ENCODE data around the gene PTBP3.

PTBP3 gene

DNA sequence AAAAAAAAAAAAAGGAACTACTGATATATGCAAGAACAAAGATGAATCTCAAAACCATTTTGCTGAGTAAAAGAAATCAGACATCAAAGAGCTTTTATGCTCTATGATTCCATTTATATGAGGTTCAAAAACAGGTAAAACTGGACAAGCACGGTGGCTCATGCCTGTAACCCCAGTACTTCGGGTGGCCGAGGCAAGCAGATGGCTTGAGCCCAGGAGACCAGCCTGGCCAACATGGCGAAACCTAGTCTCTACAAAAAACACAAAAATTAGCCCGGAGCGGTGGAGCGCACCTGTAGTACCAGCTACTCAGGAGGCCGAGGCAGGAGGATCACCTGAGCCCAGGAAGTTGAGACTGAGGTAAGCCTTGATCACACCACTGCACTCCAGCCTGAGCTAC is 7.8 kb downstream of the PTBP3 start:
- Histone ChIP-seq H3K9ac (ENCODE audit: low read length) (no peak overlapping the region), H3K4me2 (ENCODE audit: low read length, poor library complexity, severe bottlenecking) (no peak overlapping the region), H3K4me1 (ENCODE audit: control insufficient read depth, insufficient read depth, low read depth, low read length) (peaks cover 12% of the 10 kb centered on the region), H2AFZ (ENCODE audit: low read depth, low read length) (no peak overlapping the region), H3K36me3 (ENCODE audit: control insufficient read depth in 1 of 2, insufficient read depth in 2 of 2, low read depth in 1 of 2, low read length in 2 of 2) (no peaks in the 10 kb centered on the region), H2BK15ac (ENCODE audit: low read depth, poor library complexity, severe bottlenecking) (no peak overlapping the region), H4K8ac (ENCODE audit: low read length) (no peak overlapping the region), H2AK5ac (ENCODE audit: low read length, severe bottlenecking) (no peak overlapping the region), H2BK12ac (ENCODE audit: low read length in 2 of 2) (no peak overlapping the region), H3K79me1 (replicated peaks; ENCODE audit: low read length, poor library complexity, severe bottlenecking) (no peaks in the 10 kb centered on the region), H3K9me3 (ENCODE audit: control insufficient read depth, low read length) (no peaks in the 10 kb centered on the region), H3K4ac (ENCODE audit: low read depth in 1 of 2, low read length in 2 of 2) (no peak overlapping the region), H3K14ac (ENCODE audit: low read length in 2 of 2) (no peak overlapping the region), H2BK120ac (ENCODE audit: low read depth, low read length) (no peak overlapping the region), H3K27ac (ENCODE audit: low read length, poor library complexity, severe bottlenecking) (no peak overlapping the region), H3K4me3 (ENCODE audit: insufficient read depth in 1 of 2, low read depth in 1 of 2, low read length in 2 of 2) (no peak overlapping the region), H3K18ac (ENCODE audit: low read depth in 1 of 2, low read length in 2 of 2) (no peak overlapping the region), H3K23ac (ENCODE audit: low read length in 2 of 2) (no peak overlapping the region), H3K27me3 (ENCODE audit: control insufficient read depth in 1 of 2, insufficient read depth in 1 of 2, low read length in 2 of 2) (no peaks in the 10 kb centered on the region), H2BK5ac (ENCODE audit: low read depth, low read length, poor library complexity, severe bottlenecking) (peak overlapping the region; percentile 14), H4K91ac (ENCODE audit: low read length) (no peak overlapping the region)
- no peak for DNase-seq
- 94% methylated on average over 8 of the region's 8 CpGs for WGBS

DNA sequence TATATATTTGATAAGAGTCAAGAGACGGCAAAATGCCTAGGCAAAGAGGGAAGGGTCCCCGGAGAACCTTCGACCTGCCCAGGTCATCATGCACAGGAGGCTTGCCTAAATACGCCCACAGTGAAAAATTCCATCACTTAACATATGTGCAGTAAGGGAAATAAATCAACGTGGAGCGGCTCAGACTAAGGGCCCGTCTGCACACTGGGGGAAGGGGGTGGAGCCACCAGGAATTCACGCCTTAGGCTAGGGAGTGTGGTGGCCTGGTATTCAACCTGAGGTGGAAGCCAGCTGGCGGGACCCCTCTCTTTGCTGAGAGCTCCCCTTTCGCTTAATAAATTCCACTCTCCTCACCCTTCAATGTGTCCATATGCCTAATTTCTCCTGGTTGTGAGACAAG is 8.3 kb downstream of the PTBP3 start:
- 74% methylated on average over 6 of the region's 10 CpGs for WGBS
- H2BK5ac ChIP-seq (ENCODE audit: low read depth, low read length, poor library complexity, severe bottlenecking): no peak overlapping the region
- no peaks in the 10 kb centered on the region for H3K79me1 ChIP-seq (replicated peaks; ENCODE audit: low read length, poor library complexity, severe bottlenecking)
- no peaks in the 10 kb centered on the region for H3K27me3 ChIP-seq (ENCODE audit: control insufficient read depth in 1 of 2, insufficient read depth in 1 of 2, low read length in 2 of 2)
- H2AFZ ChIP-seq (ENCODE audit: low read depth, low read length): no peak overlapping the region
- H3K9me3 ChIP-seq (ENCODE audit: control insufficient read depth, low read length): no peaks in the 10 kb centered on the region
- no peak overlapping the region for H2AK5ac ChIP-seq (ENCODE audit: low read length, severe bottlenecking)
- no peaks in the 10 kb centered on the region for H3K36me3 ChIP-seq (ENCODE audit: control insufficient read depth in 1 of 2, insufficient read depth in 2 of 2, low read depth in 1 of 2, low read length in 2 of 2)
- no peak for DNase-seq
- H3K4me3 ChIP-seq (ENCODE audit: insufficient read depth in 1 of 2, low read depth in 1 of 2, low read length in 2 of 2): no peak overlapping the region
- H2BK120ac ChIP-seq (ENCODE audit: low read depth, low read length): no peak overlapping the region
- no peak overlapping the region for H2BK12ac ChIP-seq (ENCODE audit: low read length in 2 of 2)
- H3K4me2 ChIP-seq (ENCODE audit: low read length, poor library complexity, severe bottlenecking): no peak overlapping the region
- no peak overlapping the region for H3K27ac ChIP-seq (ENCODE audit: low read length, poor library complexity, severe bottlenecking)
- no peak overlapping the region for H3K23ac ChIP-seq (ENCODE audit: low read length in 2 of 2)
- H3K14ac ChIP-seq (ENCODE audit: low read length in 2 of 2): no peak overlapping the region
- no peak overlapping the region for H2BK15ac ChIP-seq (ENCODE audit: low read depth, poor library complexity, severe bottlenecking)
- no peak overlapping the region for H3K9ac ChIP-seq (ENCODE audit: low read length)
- no peak overlapping the region for H3K4ac ChIP-seq (ENCODE audit: low read depth in 1 of 2, low read length in 2 of 2)
- peaks cover 12% of the 10 kb centered on the region for H3K4me1 ChIP-seq (ENCODE audit: control insufficient read depth, insufficient read depth, low read depth, low read length)
- H3K18ac ChIP-seq (ENCODE audit: low read depth in 1 of 2, low read length in 2 of 2): no peak overlapping the region
- H4K91ac ChIP-seq (ENCODE audit: low read length): no peak overlapping the region
- no peak overlapping the region for H4K8ac ChIP-seq (ENCODE audit: low read length)

DNA sequence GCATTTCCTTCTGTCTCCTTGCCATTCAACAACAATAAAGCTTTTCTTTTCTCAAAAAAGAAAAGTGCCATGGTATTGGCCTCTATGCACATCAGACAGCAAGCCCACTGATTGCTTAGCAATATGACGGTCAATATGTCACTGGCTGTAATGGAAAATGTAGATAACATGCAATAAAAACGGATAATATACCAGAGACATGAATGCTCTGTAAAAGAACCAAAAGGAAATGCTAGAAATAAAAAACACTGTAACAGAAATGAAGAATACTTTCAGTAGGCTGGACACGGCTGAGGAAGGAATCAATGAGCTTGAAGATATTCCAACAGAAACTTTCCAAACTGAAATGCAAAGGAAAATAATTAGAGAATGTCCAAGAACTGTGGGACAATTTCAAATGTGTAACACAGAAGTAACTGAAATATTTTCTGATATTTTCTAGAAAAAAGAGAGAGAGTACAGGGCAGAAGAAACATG is 10.0 kb downstream of the PTBP3 start:
- H3K4me1 ChIP-seq (ENCODE audit: control insufficient read depth, insufficient read depth, low read depth, low read length): peaks cover 12% of the 10 kb centered on the region
- no peak overlapping the region for H2BK12ac ChIP-seq (ENCODE audit: low read length in 2 of 2)
- H3K9ac ChIP-seq (ENCODE audit: low read length): no peak overlapping the region
- no peaks in the 10 kb centered on the region for H3K9me3 ChIP-seq (ENCODE audit: control insufficient read depth, low read length)
- WGBS: 100% methylated on average over 1 of the region's 3 CpGs
- H2AK5ac ChIP-seq (ENCODE audit: low read length, severe bottlenecking): no peak overlapping the region
- no peak for DNase-seq
- H3K4me3 ChIP-seq (ENCODE audit: insufficient read depth in 1 of 2, low read depth in 1 of 2, low read length in 2 of 2): no peak overlapping the region
- no peaks in the 10 kb centered on the region for H3K27me3 ChIP-seq (ENCODE audit: control insufficient read depth in 1 of 2, insufficient read depth in 1 of 2, low read length in 2 of 2)
- H3K4ac ChIP-seq (ENCODE audit: low read depth in 1 of 2, low read length in 2 of 2): no peak overlapping the region
- no peak overlapping the region for H2BK15ac ChIP-seq (ENCODE audit: low read depth, poor library complexity, severe bottlenecking)
- no peak overlapping the region for H3K23ac ChIP-seq (ENCODE audit: low read length in 2 of 2)
- no peaks in the 10 kb centered on the region for H3K36me3 ChIP-seq (ENCODE audit: control insufficient read depth in 1 of 2, insufficient read depth in 2 of 2, low read depth in 1 of 2, low read length in 2 of 2)
- no peak overlapping the region for H3K14ac ChIP-seq (ENCODE audit: low read length in 2 of 2)
- no peak overlapping the region for H3K27ac ChIP-seq (ENCODE audit: low read length, poor library complexity, severe bottlenecking)
- H3K79me1 ChIP-seq (replicated peaks; ENCODE audit: low read length, poor library complexity, severe bottlenecking): no peaks in the 10 kb centered on the region
- no peak overlapping the region for H3K18ac ChIP-seq (ENCODE audit: low read depth in 1 of 2, low read length in 2 of 2)
- H2BK120ac ChIP-seq (ENCODE audit: low read depth, low read length): no peak overlapping the region
- no peak overlapping the region for H2BK5ac ChIP-seq (ENCODE audit: low read depth, low read length, poor library complexity, severe bottlenecking)
- H2AFZ ChIP-seq (ENCODE audit: low read depth, low read length): no peak overlapping the region
- H4K91ac ChIP-seq (ENCODE audit: low read length): no peak overlapping the region
- no peak overlapping the region for H3K4me2 ChIP-seq (ENCODE audit: low read length, poor library complexity, severe bottlenecking)
- no peak overlapping the region for H4K8ac ChIP-seq (ENCODE audit: low read length)

DNA sequence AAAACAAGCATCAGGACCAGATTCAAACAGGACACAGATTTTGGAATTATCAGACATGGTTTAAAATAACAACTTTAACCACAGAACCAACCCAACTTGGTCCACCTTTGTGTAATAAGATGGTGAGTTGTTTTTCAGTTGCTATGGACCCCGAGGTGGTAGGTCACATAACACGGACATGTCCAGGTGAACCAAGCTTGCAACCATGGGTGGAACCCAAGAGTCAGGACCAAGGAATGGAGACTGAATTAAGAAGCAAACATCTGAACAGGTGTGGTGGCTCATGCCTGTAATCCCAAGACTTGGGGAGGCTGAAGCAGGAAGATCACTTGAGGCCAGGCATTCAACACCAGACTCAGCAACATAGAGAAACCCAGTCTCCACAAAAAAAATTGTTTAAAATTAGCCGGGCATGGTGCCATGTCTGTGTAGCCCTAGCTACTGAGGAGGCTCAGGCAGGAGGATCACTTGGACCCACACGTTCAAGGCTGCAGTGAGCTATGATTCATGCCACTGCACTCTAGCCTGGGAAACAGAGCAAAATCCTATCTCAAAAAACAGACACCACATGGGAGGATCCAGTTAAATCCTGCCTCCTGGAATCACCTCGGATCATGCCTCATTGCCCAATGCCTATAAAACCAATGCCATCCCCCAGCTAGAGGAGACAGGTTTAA is 10.6 kb downstream of the PTBP3 start:
- Histone ChIP-seq H3K9ac (ENCODE audit: low read length) (no peak overlapping the region), H2BK5ac (ENCODE audit: low read depth, low read length, poor library complexity, severe bottlenecking) (no peak overlapping the region), H3K79me1 (replicated peaks; ENCODE audit: low read length, poor library complexity, severe bottlenecking) (no peaks in the 10 kb centered on the region), H3K27me3 (ENCODE audit: control insufficient read depth in 1 of 2, insufficient read depth in 1 of 2, low read length in 2 of 2) (no peaks in the 10 kb centered on the region), H3K27ac (ENCODE audit: low read length, poor library complexity, severe bottlenecking) (no peak overlapping the region), H3K14ac (ENCODE audit: low read length in 2 of 2) (no peak overlapping the region), H3K18ac (ENCODE audit: low read depth in 1 of 2, low read length in 2 of 2) (no peak overlapping the region), H3K4me3 (ENCODE audit: insufficient read depth in 1 of 2, low read depth in 1 of 2, low read length in 2 of 2) (no peak overlapping the region), H2AK5ac (ENCODE audit: low read length, severe bottlenecking) (no peak overlapping the region), H2BK15ac (ENCODE audit: low read depth, poor library complexity, severe bottlenecking) (no peak overlapping the region), H3K9me3 (ENCODE audit: control insufficient read depth, low read length) (no peaks in the 10 kb centered on the region), H3K36me3 (ENCODE audit: control insufficient read depth in 1 of 2, insufficient read depth in 2 of 2, low read depth in 1 of 2, low read length in 2 of 2) (no peaks in the 10 kb centered on the region), H3K4me2 (ENCODE audit: low read length, poor library complexity, severe bottlenecking) (no peak overlapping the region), H2BK12ac (ENCODE audit: low read length in 2 of 2) (no peak overlapping the region), H4K91ac (ENCODE audit: low read length) (no peak overlapping the region), H2BK120ac (ENCODE audit: low read depth, low read length) (no peak overlapping the region), H3K23ac (ENCODE audit: low read length in 2 of 2) (no peak overlapping the region), H4K8ac (ENCODE audit: low read length) (no peak overlapping the region), H3K4me1 (ENCODE audit: control insufficient read depth, insufficient read depth, low read depth, low read length) (peaks cover 12% of the 10 kb centered on the region), H3K4ac (ENCODE audit: low read depth in 1 of 2, low read length in 2 of 2) (no peak overlapping the region), H2AFZ (ENCODE audit: low read depth, low read length) (no peak overlapping the region)
- 95% methylated on average over 5 of the region's 5 CpGs for WGBS
- no peak for DNase-seq
